ENCODE data around the gene RARA.

GRCh38 chr17:40399185-40399584 lies 90.2 kb downstream of the RARA start:
- TF ChIP-seq ZNF274 (IDR thresholded peaks at IDR 0.05; ENCODE audit: low read depth, low read length) (no peak), SUZ12 (IDR thresholded peaks at IDR 0.05; ENCODE audit: extremely low read depth, insufficient read depth, insufficient read length) (no peak)
